Endothelial cell (in vitro differentiated cells): ENCODE data around the gene LRP10. TPM values are rescaled to one million over a fixed set of nuclear protein-coding genes. Genes with fewer than 3 reads are reported as not detected.
A peak's percentile ranks its signal among the peaks of the same experiment; 100 is the strongest.

Experiments
- DNase-seq: peaks from one replicate; pipeline ENCODE4 v3.0.0; 2021; ENCODE audit warnings: low spot score
- H3K27ac Mint-ChIP-seq: one replicate; pipeline ENCODE4 v1.8.0; 2021; ENCODE audit warnings: mixed read lengths, inconsistent platforms; ENCODE audit not compliant: unreplicated experiment
- H3K27me3 Mint-ChIP-seq: one replicate; pipeline ENCODE4 v1.8.0; 2021; ENCODE audit warnings: mild to moderate bottlenecking, moderate library complexity, mixed read lengths, inconsistent platforms; ENCODE audit not compliant: unreplicated experiment
- H3K36me3 Mint-ChIP-seq: one replicate; pipeline ENCODE4 v1.8.0; 2021; ENCODE audit warnings: mild to moderate bottlenecking, low read depth, mixed read lengths, inconsistent platforms; ENCODE audit not compliant: unreplicated experiment
- H3K4me1 Mint-ChIP-seq: one replicate; pipeline ENCODE4 v1.8.0; 2021; ENCODE audit warnings: mild to moderate bottlenecking, mixed read lengths, inconsistent platforms; ENCODE audit not compliant: unreplicated experiment
- H3K4me3 Mint-ChIP-seq: one replicate; pipeline ENCODE4 v1.8.0; 2021; ENCODE audit warnings: mild to moderate bottlenecking, mixed read lengths, inconsistent platforms; ENCODE audit not compliant: unreplicated experiment
- H3K9me3 Mint-ChIP-seq: one replicate; pipeline ENCODE4 v1.8.0; 2021; ENCODE audit warnings: mixed read lengths, inconsistent platforms; ENCODE audit not compliant: unreplicated experiment
- total RNA-seq: library from RNA; stranded (reverse); fragmentation: NEBNext Ultra II Directional; extraction: Animal tissue kit (Norgen Biotek cat#: 25700); gene quantifications from one replicate; pipeline ENCODE4 v1.2.1, GENCODE V29; 2021; ENCODE audit not compliant: unreplicated experiment
- TF ChIP-seq, protein P1 (sequence below): fragments of 200-600 bp; sonication (generic); IDR thresholded peaks from one replicate; pipeline ENCODE4 v1.5.0; 2021; ENCODE audit warnings: antibody characterized with exemption; ENCODE audit not compliant: unreplicated experiment

The LRP10 gene
- total RNA-seq, 1 donor from 2014 or later, result 105 TPM

DNA sequence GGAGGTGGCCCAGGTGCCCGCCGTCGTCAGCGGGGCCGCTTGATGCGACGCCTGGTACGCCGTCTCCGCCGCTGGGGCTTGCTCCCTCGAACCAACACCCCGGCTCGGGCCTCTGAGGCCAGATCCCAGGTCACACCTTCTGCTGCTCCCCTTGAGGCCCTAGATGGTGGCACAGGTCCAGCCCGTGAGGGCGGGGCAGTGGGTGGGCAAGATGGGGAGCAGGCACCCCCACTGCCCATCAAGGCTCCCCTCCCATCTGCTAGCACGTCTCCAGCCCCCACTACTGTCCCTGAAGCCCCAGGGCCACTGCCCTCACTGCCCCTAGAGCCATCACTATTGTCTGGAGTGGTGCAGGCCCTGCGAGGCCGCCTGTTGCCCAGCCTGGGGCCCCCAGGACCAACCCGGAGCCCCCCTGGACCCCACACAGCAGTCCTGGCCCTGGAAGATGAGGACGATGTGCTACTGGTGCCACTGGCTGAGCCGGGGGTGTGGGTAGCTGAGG is 5.5 kb downstream of the LRP10 start:
- peaks cover 12% of the 10 kb centered on the region for H3K27me3 Mint-ChIP-seq
- peaks cover 15% of the 10 kb centered on the region for H3K4me1 Mint-ChIP-seq
- H3K9me3 Mint-ChIP-seq, result no peaks in the 10 kb centered on the region
- DNase-seq, result no peak
- peaks cover 42% of the 10 kb centered on the region for H3K36me3 Mint-ChIP-seq
- no peak overlapping the region for H3K27ac Mint-ChIP-seq
- TF ChIP-seq, protein P1, sequence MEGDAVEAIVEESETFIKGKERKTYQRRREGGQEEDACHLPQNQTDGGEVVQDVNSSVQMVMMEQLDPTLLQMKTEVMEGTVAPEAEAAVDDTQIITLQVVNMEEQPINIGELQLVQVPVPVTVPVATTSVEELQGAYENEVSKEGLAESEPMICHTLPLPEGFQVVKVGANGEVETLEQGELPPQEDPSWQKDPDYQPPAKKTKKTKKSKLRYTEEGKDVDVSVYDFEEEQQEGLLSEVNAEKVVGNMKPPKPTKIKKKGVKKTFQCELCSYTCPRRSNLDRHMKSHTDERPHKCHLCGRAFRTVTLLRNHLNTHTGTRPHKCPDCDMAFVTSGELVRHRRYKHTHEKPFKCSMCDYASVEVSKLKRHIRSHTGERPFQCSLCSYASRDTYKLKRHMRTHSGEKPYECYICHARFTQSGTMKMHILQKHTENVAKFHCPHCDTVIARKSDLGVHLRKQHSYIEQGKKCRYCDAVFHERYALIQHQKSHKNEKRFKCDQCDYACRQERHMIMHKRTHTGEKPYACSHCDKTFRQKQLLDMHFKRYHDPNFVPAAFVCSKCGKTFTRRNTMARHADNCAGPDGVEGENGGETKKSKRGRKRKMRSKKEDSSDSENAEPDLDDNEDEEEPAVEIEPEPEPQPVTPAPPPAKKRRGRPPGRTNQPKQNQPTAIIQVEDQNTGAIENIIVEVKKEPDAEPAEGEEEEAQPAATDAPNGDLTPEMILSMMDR, result no peak
- H3K4me3 Mint-ChIP-seq, result no peak overlapping the region

DNA sequence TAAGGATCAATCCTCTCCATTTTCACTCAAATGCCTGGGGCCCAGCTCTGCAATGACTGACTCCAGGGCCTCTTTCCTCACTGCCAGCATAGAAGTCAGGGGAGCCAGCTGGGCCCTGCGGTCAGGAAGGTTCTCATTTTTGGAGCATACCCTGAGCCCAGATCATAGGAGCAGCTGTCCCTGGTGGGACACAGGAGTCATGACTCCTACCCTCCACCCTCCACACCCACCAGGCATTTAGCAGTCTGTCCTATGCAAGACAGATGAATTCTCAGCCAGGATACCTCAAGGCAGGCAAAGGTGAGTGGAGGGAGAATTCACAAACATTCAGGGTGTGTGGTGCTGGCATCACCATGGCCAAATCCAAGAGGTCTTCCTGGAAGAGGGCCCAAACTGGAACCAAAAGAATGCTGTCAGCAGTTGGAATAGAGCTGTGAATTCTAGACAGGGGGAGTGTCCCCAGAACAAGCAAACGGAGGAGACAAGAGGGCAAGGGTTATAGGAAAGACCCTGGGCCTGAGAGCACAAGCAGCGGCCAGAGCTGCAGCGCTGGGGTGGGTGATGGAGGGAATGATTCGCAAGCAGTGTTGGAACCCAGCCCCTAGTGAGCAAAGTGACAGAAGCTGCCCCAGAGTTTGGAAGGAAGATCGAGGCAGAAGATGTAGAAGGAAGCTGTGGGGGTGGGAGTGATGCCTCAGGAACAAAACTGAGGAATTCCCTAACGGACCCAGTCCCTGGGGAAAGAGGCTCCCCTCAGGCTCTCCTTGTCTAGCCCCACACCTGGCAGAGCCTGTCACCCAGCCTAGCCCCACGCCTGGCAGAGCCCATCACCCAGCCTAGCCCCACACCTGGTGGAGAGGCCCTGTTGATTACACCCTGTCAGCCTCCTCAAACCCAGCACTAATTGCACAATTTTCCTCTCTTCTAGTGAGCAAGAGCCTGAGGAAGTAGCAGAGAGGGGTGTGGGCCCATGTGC is 7.0 kb downstream of the LRP10 start:
- peaks cover 23% of the 10 kb centered on the region for H3K4me1 Mint-ChIP-seq
- TF ChIP-seq, protein P1, result no peak
- H3K4me3 Mint-ChIP-seq, result peak overlapping the region; percentile 77
- peaks cover 36% of the 10 kb centered on the region for H3K36me3 Mint-ChIP-seq
- peaks cover 17% of the 10 kb centered on the region for H3K27me3 Mint-ChIP-seq
- H3K27ac Mint-ChIP-seq, result peak overlapping the region; percentile 36
- no peak for DNase-seq
- H3K9me3 Mint-ChIP-seq, result no peaks in the 10 kb centered on the region

DNA sequence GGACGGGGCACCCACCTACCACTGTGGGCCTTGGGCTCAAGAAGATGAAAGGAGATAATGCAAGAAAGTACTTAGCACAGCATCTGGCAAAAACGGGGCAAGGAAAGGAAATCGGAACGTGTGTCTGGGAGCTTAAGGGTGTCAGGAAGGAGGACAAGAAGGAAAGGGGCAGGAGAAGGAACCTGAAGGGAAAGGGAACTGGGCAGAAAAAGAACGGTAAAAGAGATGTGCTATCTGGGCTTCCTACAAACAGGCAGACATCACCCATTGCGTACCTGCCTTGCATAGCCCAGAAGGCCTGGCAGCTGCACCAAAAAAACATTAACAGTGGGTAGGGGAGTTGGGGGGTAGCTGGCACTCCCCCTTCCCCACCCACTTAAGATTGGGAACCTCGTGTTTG is 10.5 kb downstream of the LRP10 start:
- Mint-ChIP-seq H3K27me3 (peaks cover 27% of the 10 kb centered on the region), H3K9me3 (no peaks in the 10 kb centered on the region), H3K4me3 (peak overlapping the region; percentile 2), H3K4me1 (peaks cover 34% of the 10 kb centered on the region), H3K36me3 (peaks cover 25% of the 10 kb centered on the region), H3K27ac (peak overlapping the region; percentile 10)
- DNase-seq, result no peak
- TF ChIP-seq, protein P1, result no peak

DNA sequence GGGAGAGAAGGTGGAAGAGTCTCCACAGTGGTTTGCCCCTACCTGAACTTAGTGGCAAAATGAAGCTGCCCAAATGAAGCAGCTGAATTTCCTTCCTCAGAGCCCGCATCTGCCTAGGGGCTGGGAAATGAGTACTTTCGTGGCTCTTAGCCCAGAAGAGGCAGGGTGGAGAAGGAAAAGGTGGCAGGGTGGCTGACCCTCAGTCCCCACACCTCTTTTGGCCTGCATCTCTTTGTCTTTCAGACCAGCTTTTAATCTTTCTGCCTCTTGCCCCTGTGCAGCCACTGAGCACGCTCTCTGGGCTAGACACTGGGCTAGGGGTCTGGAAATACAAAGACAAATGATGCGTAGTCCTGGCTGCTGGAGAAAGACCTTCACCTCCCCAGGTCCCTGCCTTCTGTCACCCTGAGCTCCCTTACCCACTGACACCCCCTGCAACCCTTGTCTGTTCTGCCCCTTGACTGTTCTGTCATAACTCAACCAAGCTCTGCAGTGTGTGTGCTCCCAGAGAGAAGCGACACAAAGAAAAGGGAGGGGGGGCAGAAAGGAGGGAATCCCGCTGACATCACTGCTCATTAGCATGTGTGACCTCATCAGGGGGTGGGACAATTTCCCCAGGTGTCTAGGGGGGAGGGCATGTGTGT is 11.1 kb downstream of the LRP10 start:
- H3K27ac Mint-ChIP-seq, result peak overlapping the region; percentile 41
- H3K4me1 Mint-ChIP-seq, result peaks cover 39% of the 10 kb centered on the region
- DNase-seq, result peak; percentile 24
- H3K27me3 Mint-ChIP-seq, result peaks cover 32% of the 10 kb centered on the region
- H3K9me3 Mint-ChIP-seq, result no peaks in the 10 kb centered on the region
- peaks cover 26% of the 10 kb centered on the region for H3K36me3 Mint-ChIP-seq
- TF ChIP-seq, protein P1, result no peak
- H3K4me3 Mint-ChIP-seq, result no peak overlapping the region
